Skin epidermis (tissue), 12 donors: Measurements from ENCODE around the gene DCDC2.
"Not testable (repeated sequence)": the region's sequence is repeated elsewhere in the genome, so short reads cannot be mapped to it uniquely, and the experiment has no call there.

Source experiments
- H3K27ac ChIP-seq, 21 experiments: fragments of 200-600 bp; sonication (generic) in 11 of 21; one replicate each; pipeline ENCODE4 v1.5.0; 2020; ENCODE audit warnings: mild to moderate bottlenecking in 3 of 21, inconsistent platforms in 2 of 21, moderate library complexity in 2 of 21
- H3K4me3 ChIP-seq, 7 experiments: fragments of 200-600 bp; sonication (generic) in 2 of 7; one replicate each; pipeline ENCODE4 v1.5.0; 2020; ENCODE audit warnings: inconsistent platforms in 2 of 7, mild to moderate bottlenecking in 2 of 7, moderate library complexity in 1 of 7

Gene DCDC2

DNA sequence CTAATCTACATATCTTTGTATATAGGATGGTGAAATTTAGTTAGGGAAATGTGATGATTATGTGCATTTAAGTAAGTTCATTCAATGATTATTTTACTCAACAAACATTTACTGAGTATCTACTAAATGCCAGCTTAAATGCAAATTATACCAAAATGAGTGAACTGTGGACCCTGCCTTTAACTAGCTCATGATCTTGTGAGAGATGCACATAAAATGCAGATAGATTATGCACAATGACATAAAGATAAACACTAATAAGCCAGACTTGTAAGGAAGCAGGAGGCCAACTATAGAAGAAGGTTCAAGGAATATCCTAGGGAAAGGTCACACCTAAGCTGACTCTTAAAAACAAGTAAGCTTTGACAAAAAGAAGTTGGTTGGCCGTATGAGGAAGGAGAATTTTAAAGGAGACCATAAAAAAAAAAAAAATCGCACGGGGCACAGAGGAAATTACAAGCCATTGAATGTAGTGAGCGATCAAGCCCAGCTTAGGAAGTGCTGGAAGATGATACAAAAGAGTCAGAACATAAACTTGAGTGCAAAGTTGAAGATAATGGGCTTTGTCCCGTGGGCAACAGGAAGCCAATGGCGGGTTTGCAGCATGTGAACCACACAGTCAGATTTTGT is 123.9 kb downstream of the DCDC2 start:
- H3K27ac ChIP-seq = no peak overlapping the region
- no peak overlapping the region for H3K4me3 ChIP-seq

DNA sequence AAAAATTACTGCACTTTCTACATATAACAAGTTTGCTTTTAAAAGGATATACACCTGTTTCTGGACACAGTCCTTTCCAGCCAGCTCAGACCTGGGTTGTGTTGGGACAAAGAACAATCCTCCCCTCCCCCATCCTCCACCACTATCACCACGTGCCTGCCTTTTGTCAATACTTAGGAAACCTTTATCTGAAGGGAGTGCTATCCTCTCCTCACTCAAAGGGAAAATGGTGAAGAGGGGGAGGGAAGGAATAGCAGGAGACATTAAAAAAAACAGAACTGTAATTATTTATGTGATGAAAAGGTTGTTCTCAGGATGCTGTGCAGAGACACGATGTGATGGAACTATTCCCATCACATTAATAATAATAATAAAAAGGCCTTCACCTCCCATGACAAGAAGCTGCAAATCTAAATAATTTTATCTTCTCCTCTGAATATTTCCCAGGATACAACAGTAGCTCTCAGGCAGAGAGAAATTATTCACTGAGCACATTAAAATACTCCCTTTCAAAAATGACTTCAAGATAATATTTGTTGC is 126.4 kb downstream of the DCDC2 start:
- Histone ChIP-seq H3K4me3 (no peak overlapping the region), H3K27ac (no peak overlapping the region)

GRCh38 chr6:24229696-24230405 is 128.0 kb downstream of the DCDC2 start:
- Histone ChIP-seq H3K27ac (peak overlapping the region in 2 of 21 experiments; percentile 7 to 43), H3K4me3 (no peak overlapping the region)

DNA sequence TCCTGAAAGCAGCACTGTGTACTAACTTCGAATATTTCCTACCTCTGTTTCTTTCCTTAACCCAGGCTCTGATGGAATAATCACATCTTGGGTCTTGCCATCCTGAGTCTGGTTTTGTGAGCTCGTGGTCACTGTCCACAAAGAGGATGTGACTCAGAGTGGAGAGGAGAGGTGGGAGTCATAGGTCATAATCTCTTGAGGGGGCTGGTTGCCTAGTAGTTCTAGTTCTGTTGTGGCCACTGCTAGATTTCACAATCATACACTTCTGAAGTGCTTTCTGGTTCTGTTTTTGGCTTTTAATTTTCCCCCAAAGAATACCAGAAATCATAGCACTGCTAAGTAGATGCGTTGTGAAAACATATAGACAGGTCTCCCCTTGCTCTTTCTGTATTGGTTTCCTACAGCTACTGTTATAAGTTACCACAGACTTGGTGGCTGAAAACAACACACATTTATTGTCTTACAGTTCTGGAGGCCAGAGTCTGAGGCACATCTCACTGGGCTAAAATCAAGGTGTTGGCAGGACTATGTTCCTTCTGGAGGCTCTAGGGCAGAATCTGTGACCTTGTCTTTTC is 129.1 kb downstream of the DCDC2 start:
- H3K4me3 ChIP-seq = no peak overlapping the region
- peak overlapping the region in 4 of 21 experiments; percentile 7 to 50 (median 34) for H3K27ac ChIP-seq

- no peak overlapping the region for H3K27ac ChIP-seq
- H3K4me3 ChIP-seq = no peak overlapping the region
Measured at GRCh38 chr6:24228123-24228522, 129.7 kb downstream of the DCDC2 start.

DNA sequence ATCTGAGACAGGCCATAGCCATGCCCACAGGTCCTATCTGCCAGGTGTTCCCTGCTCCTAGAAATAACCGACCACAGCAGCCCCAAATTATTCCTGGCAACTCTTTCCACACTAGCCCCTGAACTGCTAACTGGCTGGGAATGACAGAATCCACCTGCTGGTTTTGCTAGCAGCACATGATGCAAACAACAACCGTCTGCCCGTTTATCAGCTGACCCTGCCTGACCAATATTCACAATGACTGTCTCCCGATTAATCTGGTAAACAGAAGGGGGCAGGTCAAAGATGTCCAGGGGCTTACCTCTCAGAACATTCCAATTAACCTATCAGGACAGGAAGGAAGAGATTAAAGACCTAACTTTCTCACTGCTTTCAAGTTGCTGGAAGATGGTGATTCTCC is 130.3 kb downstream of the DCDC2 start:
- Histone ChIP-seq H3K4me3 (no peak overlapping the region), H3K27ac (no peak overlapping the region)

DNA sequence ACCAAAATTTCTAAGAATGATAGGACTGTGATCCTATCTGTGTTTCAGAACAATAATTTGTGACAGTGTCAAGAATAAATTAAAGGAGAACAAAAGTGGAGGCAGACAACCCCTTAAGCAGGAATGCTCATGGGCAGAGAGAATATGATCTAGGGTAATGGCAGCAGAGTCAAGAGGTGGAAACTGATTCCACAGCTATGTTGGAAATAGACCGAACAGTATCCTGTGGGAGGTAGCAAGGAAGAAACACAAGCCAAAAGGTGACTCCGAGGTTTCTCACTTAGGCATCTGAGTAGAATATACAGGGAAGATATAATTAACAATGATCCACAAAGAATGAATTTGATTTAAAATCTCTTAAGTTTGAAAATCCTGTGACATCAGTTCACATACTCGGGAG is 131.3 kb downstream of the DCDC2 start:
- Histone ChIP-seq H3K27ac (no peak overlapping the region), H3K4me3 (no peak overlapping the region)

DNA sequence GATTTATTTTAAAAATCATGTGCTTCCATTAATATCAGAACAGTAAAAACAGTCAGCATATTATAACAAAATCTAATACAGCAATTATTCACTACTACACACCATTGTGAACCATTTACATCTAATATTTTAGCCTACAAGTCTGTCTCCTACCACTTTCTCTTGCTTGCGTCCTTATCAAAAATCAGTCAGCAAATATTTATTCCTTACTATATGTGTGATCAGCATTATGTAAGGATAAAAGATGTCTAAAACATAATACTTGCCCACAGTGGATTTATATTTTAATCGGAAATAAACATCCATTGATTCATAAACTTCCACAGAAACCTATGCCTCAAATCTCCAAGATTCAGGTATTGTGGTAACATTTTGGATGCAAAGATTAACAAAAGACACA is 132.0 kb downstream of the DCDC2 start:
- no peak overlapping the region for H3K27ac ChIP-seq

GRCh38 chr6:24223115-24223919 is 134.5 kb downstream of the DCDC2 start:
- H3K27ac ChIP-seq = no peak overlapping the region

More for the DNA sequence above, 132.0 kb downstream of the DCDC2 start:
- no peak overlapping the region for H3K4me3 ChIP-seq

DNA sequence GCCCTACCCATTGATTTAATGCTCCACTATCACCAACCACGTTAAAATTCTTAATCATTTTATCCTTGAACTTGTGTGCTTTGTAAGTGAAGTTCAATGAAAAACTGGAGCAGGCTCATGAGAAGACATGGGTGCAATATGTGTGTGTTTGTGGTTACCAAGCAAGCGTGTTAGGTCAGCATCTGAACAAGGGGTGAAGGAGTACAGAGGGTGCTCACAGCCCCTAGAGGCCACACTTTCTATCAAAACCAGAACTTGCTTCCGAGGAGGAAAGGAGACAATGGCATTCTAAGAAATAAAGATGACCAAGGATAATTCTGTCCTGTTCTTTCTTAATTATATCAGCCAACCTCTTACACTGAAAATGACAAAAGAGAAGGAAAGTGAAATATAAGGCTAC is 138.2 kb downstream of the DCDC2 start:
- H3K4me3 ChIP-seq = no peak overlapping the region
- no peak overlapping the region for H3K27ac ChIP-seq

More at GRCh38 chr6:24223115-24223919, 134.5 kb downstream of the DCDC2 start:
- H3K4me3 ChIP-seq = no peak overlapping the region

DNA sequence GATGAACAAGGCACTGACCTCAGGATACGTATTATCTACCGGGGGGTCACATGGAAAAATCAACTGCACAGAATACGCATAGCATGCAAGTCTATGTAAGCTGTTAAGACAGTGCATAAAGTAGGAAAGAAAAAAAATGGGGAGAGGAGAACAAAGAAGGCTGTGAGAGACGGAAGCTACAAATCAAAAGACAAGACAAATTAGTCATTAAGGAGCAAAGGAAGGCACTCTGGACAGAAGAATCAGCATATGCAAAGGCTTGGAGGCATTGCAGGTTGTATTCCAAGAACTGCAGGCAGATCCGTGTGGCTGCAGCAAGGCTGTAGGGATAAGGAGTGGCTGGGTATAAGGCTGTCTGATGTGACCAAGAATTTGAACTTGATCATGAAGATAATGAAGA is 142.9 kb downstream of the DCDC2 start:
- no peak overlapping the region for H3K4me3 ChIP-seq
- no peak overlapping the region for H3K27ac ChIP-seq

GRCh38 chr6:24207413-24207812 is 150.4 kb downstream of the DCDC2 start:
- H3K4me3 ChIP-seq = no peak overlapping the region
- no peak overlapping the region for H3K27ac ChIP-seq

GRCh38 chr6:24205020-24205492 is 152.8 kb downstream of the DCDC2 start:
- H3K27ac ChIP-seq = no peak overlapping the region
- no peak overlapping the region for H3K4me3 ChIP-seq

GRCh38 chr6:24204113-24204512 is 153.7 kb downstream of the DCDC2 start:
- not testable (repeated sequence) for H3K27ac ChIP-seq, H3K4me3 ChIP-seq

DNA sequence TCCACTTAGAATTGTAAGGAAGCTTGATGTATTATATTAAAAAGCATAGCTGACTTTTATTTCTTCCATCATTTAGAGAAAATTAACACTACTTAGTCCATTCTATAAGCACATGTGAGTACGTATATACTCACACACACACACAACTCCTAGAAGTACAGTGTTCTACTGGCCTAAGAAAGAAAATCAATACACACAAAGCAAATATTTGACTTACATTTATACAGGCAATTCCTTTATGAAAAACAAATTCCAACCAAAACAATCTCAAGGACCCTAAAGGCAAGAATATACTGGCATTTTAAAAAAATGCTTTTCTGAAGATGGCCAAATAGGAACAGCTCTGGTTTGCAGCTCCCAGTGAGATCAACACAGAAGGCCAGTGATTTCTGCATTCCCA is 160.0 kb downstream of the DCDC2 start:
- Histone ChIP-seq H3K4me3 (no peak overlapping the region), H3K27ac (no peak overlapping the region)

DNA sequence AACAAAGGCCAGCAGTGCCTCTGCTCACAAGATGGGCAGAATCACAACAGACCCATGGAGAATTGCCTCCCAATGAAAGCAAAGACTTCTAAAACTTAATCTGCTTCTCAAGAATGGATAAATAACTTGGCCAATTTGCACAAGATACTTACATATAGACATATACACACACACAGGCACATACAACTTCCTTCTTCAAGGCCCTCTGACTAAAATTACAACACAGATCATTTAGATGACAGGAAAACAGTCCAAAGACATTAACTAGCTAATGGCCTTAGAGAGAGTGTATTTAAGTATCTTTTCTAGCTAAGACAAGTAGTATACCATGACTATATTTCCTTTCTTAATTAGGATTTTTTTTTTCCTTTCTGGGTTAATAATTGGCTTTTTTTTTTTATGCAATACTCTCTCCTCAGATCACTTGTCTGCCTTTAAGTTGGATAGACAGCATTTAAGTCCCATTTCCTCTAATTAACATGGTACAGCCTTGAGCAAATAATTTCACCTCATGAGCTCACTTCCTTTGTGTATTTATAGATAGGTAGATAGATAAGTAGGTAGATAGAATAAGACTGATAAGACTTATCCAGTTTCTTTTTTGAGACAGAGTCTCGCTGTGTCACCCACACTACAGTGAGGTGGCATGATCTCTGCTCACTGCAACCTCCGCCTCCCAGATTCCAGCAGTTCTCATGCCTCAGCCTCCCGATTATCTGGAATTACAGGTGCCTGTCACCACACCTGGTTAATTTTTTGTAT is 161.8 kb downstream of the DCDC2 start:
- H3K27ac ChIP-seq = no peak overlapping the region

DNA sequence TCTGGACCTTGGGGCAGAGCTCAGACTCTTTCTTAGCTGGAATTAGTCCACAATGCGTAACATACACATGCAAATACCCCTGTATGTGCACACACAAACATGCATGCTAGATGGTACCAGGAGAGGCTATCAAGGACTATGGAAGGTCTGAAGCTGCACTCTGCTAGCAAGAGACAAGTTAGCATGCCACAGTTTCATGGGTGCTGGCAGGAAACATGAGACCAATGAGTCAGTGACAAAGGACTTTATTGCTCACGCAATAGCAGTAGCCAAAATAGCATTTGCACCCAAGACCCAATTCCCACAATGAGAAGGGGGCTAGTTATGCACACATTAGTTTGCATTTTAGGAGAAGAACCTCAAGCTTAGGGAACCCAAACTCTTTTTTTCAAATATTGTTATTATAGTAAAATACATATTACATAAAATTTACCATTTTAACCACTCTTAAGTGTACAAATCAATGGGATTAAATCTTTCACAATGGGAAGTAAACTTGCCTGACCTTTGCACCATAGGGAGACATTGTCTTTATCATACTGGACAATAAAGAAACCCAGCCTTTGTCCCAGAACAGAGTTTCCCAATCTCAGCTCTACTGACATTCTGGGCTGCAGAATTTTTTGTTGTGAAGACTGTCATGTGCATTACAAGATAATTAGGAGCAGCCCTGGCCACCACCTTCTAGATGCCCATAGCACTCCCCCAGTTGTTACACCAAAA is 162.7 kb downstream of the DCDC2 start:
- no peak overlapping the region for H3K27ac ChIP-seq
- no peak overlapping the region for H3K4me3 ChIP-seq

More for the DNA sequence above, 161.8 kb downstream of the DCDC2 start:
- H3K4me3 ChIP-seq = no peak overlapping the region

GRCh38 chr6:24193364-24193763 is 164.5 kb downstream of the DCDC2 start:
- Histone ChIP-seq H3K27ac (no peak overlapping the region), H3K4me3 (no peak overlapping the region)

DNA sequence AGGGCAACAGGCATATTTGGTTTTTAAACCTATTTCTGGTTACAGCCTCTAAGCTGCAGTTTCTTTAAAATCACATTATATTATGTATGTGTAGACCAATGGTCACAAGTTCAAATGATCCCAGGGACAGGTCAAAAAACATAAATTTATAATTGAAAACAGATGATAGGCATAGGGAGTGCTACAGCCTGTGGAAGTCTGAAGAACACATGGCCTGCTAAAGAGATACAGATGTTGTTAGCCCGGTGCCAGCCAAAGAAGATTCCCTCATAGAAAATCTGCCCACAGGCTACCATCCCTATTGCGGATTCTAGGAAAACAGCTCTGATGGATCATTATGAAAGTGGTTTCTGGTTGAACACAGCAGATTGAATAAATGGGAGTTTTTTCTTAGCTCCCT is 166.5 kb downstream of the DCDC2 start:
- Histone ChIP-seq H3K4me3 (no peak overlapping the region), H3K27ac (no peak overlapping the region)
